ENCODE results near the gene TLL1. TPM values are rescaled to one million over a fixed set of nuclear protein-coding genes. Genes with fewer than 3 reads are reported as not detected.

The TLL1 gene
- total RNA-seq, 1 donor from 2014 or later, result 7.8 TPM

DNA sequence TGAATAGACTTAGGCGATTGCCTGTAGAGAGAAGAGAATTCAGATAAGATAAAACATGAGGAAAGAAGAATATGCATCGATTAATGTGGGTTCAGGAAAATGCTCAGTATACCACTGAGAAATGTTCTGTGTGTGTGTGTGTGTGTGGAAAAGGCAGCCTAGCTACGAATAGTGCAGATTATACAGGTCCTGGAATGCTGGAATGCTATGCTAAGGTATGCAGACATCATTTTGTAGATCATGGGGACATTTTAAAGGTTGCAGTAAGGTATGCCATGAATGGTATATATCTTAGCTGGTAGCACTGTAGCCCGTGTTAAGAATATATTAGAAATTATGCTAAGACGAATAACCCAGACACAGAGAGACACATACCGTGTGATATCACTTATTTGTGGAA, 267.9 kb downstream of the TLL1 start:
- intact Hi-C loops (cut with DNase I), result no loop called here
- Histone ChIP-seq H3K9me3 (no peaks in the 10 kb centered on the region), H3K27ac (no peak overlapping the region), H3K36me3 (no peaks in the 10 kb centered on the region), H3K4me1 (no peaks in the 10 kb centered on the region), H3K4me3 (no peak overlapping the region), H3K27me3 (no peaks in the 10 kb centered on the region)
- no peak for DNase-seq (ENCODE audit: low spot score in 2 of 2)
- TF ChIP-seq, protein P1, sequence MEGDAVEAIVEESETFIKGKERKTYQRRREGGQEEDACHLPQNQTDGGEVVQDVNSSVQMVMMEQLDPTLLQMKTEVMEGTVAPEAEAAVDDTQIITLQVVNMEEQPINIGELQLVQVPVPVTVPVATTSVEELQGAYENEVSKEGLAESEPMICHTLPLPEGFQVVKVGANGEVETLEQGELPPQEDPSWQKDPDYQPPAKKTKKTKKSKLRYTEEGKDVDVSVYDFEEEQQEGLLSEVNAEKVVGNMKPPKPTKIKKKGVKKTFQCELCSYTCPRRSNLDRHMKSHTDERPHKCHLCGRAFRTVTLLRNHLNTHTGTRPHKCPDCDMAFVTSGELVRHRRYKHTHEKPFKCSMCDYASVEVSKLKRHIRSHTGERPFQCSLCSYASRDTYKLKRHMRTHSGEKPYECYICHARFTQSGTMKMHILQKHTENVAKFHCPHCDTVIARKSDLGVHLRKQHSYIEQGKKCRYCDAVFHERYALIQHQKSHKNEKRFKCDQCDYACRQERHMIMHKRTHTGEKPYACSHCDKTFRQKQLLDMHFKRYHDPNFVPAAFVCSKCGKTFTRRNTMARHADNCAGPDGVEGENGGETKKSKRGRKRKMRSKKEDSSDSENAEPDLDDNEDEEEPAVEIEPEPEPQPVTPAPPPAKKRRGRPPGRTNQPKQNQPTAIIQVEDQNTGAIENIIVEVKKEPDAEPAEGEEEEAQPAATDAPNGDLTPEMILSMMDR (IDR thresholded peaks at IDR 0.05), result no peak

DNA sequence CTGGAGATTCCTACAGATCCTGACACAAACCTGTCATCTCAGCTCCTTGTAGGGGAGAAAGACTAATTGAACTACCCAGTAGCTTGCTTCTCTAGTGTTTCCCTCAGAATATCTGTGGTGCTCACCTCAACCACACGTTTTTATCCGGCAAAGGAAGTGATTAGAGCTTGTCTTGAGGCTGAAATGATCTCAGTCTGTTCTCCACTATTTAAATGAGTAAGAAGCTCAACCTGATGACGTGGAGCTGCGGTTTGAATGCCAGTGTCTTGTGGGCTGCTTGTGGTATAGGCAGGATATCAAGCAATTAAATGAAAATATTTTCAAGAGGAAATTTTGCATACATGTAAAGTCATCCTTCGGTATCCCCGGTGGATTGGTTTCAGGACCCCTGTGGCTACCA, 270.2 kb downstream of the TLL1 start:
- no peak for DNase-seq (ENCODE audit: low spot score in 2 of 2)
- intact Hi-C loops (cut with DNase I), result no loop called here
- Histone ChIP-seq H3K36me3 (no peaks in the 10 kb centered on the region), H3K27ac (no peak overlapping the region), H3K9me3 (no peaks in the 10 kb centered on the region), H3K4me1 (no peaks in the 10 kb centered on the region), H3K4me3 (no peak overlapping the region), H3K27me3 (no peaks in the 10 kb centered on the region)
- TF ChIP-seq, protein P1 (IDR thresholded peaks at IDR 0.05), result no peak

DNA sequence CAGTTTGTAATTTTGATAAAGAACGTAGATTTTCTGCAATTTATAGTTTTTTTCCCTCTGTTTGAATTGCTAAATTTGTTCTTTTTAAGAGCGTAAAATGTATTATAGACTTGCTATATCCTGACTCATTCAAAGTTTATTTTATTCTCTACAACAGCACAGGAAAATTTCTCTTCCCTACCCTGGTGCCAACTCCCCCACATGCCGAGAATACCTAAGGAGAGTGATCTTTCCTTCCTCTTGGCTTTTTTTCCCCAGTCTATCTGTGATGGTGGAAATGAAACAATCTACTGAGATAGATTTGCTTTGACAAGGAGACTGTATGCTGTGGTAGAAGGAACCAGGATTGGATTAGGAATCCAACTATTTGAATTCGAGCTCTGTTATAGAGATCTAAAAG, 271.6 kb downstream of the TLL1 start:
- Histone ChIP-seq H3K36me3 (no peaks in the 10 kb centered on the region), H3K27ac (no peak overlapping the region), H3K9me3 (no peaks in the 10 kb centered on the region), H3K4me1 (no peaks in the 10 kb centered on the region), H3K27me3 (no peaks in the 10 kb centered on the region), H3K4me3 (no peak overlapping the region)
- no peak for DNase-seq (ENCODE audit: low spot score in 2 of 2)
- intact Hi-C loops (cut with DNase I), result no loop called here
- TF ChIP-seq, protein P1 (IDR thresholded peaks at IDR 0.05), result no peak

DNA sequence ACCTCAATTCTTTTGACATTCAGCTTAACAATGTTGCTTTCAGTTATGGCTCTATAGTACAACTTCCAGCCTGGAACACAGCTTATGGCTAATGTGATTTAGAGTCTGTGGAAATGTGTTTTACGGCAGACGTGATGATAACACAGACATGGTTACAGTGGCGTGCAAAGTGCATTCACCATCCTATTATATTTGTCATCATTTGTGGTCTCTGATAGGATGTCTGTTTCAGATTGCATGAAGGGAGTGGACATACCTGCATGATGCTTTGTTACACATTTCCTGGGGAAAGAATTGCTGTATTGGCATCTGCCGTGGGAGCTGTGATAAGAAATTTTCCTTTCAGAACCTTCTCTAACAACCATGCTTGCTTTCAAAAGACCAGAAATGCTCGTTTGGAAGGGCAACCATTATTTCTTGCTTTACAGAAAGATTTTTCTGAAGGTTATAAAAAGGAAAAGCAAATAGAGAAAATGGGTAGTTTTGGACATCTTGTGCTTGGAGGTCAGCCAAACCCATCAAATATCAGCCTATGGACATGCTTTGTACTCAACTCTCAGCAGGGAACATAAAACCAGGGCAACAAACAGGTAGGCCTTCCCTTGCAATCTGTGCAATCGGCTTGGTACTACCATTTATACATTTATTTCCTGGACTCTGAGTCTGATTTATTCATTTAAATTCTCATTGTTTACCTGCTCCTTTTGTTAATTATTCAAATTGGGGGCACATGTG, 273.9 kb downstream of the TLL1 start:
- DNase-seq (ENCODE audit: low spot score in 2 of 2), result no peak
- H3K9me3 ChIP-seq, result no peaks in the 10 kb centered on the region
- H3K4me3 ChIP-seq, result no peak overlapping the region
- no peak overlapping the region for H3K27ac ChIP-seq
- no peaks in the 10 kb centered on the region for H3K36me3 ChIP-seq
- intact Hi-C loops (cut with DNase I), result no loop called here
- H3K27me3 ChIP-seq, result no peaks in the 10 kb centered on the region
- H3K4me1 ChIP-seq, result no peaks in the 10 kb centered on the region
- TF ChIP-seq, protein P1 (IDR thresholded peaks at IDR 0.05), result no peak
